A549 (cell line): Measurements from ENCODE around the gene NOSTRIN. TPM values are rescaled to one million over a fixed set of nuclear protein-coding genes. Genes with fewer than 3 reads are reported as not detected.

ENCODE experiments used
- ATAC-seq, 2 experiments: fragments of 200-7000 bp in 1 of 2; fragments of >200 bp in 1 of 2; cut with Nextera tagmentation in 1 of 2; cut with Tn5 transposase in 1 of 2; 3 replicates each; pipeline versions ENCODE4 v1.8.0 to v1.9.1; 2018 to 2020; ENCODE audit warnings: mild to moderate bottlenecking in 1 of 2, moderate library complexity in 1 of 2
- CTCF ChIA-PET: fragments of 300-600 bp; sonication (Branson Sonifier 250); formaldehyde crosslinking; extraction: SDS; loops from one replicate; lab custom pipeline; 2021; ENCODE audit warnings: antibody characterized with exemption, inconsistent platforms; lab: Yijun Ruan, JAX
- POLR2A ChIA-PET: fragments of 350-600 bp; formaldehyde crosslinking; extraction: SDS; loops from one replicate; lab custom pipeline; 2021; ENCODE audit warnings: antibody characterized with exemption, inconsistent platforms; lab: Yijun Ruan, JAX
- DNase-seq, 2 experiments: peaks; one replicate each; pipeline versions ENCODE4 v3.0.0 to v3.0.0-alpha.2; 2011 to 2016; ENCODE audit warnings: low read depth in 1 of 2, low spot score in 1 of 2
- FAIRE-seq: peaks from 2 replicates; lab custom pipeline; 2011; peaks lifted over from hg19 to GRCh38; lab: Jason Lieb, UNC
- H3K27ac ChIP-seq, 2 experiments: fragments of >200 bp; sonication (Bioruptor Twin); formaldehyde crosslinking; 3 replicates each; pipeline ENCODE4 v1.5.1; 2016 to 2017
- H3K4me1 ChIP-seq: fragments of >200 bp; sonication (Bioruptor Twin); formaldehyde crosslinking; 3 replicates; pipeline ENCODE4 v1.6.1; 2016
- H3K4me2 ChIP-seq: fragments of >200 bp; sonication (Bioruptor Twin); formaldehyde crosslinking; 3 replicates; pipeline ENCODE4 v1.6.1; 2016
- H3K4me3 ChIP-seq: fragments of >200 bp; sonication (Bioruptor Twin); formaldehyde crosslinking; 3 replicates; pipeline ENCODE4 v1.5.1; 2016
- H3K9me3 ChIP-seq: fragments of >200 bp; sonication (Bioruptor Twin); formaldehyde crosslinking; 3 replicates; pipeline ENCODE4 v1.6.1; 2016
- ATOH8 ChIP-seq: fragments of 250-450 bp; sonication (Bioruptor Pico); IDR thresholded peaks from 2 replicates; pipeline ENCODE4 v1.5.0; 2020; ENCODE audit warnings: low read depth, mild to moderate bottlenecking, moderate library complexity
- BCL3 ChIP-seq: fragments of >200 bp; sonication (Bioruptor Twin); formaldehyde crosslinking; IDR thresholded peaks from 3 replicates; pipeline ENCODE4 v1.6.1; 2016
- BHLHE40 ChIP-seq: IDR thresholded peaks from 2 replicates; pipeline ENCODE4 v1.6.1; 2012; ENCODE audit warnings: low read depth, low read length, inconsistent platforms
- CBX2 ChIP-seq: fragments of 200-600 bp; sonication (generic); IDR thresholded peaks from 2 replicates; pipeline ENCODE4 v1.6.1; 2016; ENCODE audit warnings: low read depth, mild to moderate bottlenecking, borderline replicate concordance
- CBX8 ChIP-seq: fragments of 200-600 bp; sonication (generic); IDR thresholded peaks from 2 replicates; pipeline ENCODE4 v1.6.1; 2016
- CHD4 ChIP-seq: fragments of 200-600 bp; sonication (generic); IDR thresholded peaks from 2 replicates; pipeline ENCODE4 v1.6.1; 2016; ENCODE audit warnings: antibody characterized with exemption, mild to moderate bottlenecking, borderline replicate concordance
- CTCF ChIP-seq: fragments of >200 bp; sonication (Bioruptor Twin); formaldehyde crosslinking; IDR thresholded peaks from 3 replicates; pipeline ENCODE4 v1.5.1; 2016
- EHF ChIP-seq: fragments of 250-450 bp; sonication (Bioruptor Pico); IDR thresholded peaks from 2 replicates; pipeline ENCODE4 v1.5.0; 2020; ENCODE audit warnings: mild to moderate bottlenecking
- FOSB ChIP-seq: fragments of 250-450 bp; sonication (Bioruptor Pico); IDR thresholded peaks from 2 replicates; pipeline ENCODE4 v1.5.0; 2020; ENCODE audit warnings: mild to moderate bottlenecking, moderate library complexity
- FOXS1 ChIP-seq: fragments of 250-450 bp; sonication (Bioruptor Pico); IDR thresholded peaks from 2 replicates; pipeline ENCODE4 v1.5.0; 2020; ENCODE audit warnings: mild to moderate bottlenecking, moderate library complexity
- HDAC2 ChIP-seq: fragments of 200-600 bp; sonication (generic); IDR thresholded peaks from 2 replicates; pipeline ENCODE4 v1.6.1; 2016
- HMGXB4 ChIP-seq: fragments of 250-450 bp; sonication (Bioruptor Pico); IDR thresholded peaks from 2 replicates; pipeline ENCODE4 v1.5.0; 2021; ENCODE audit warnings: mild to moderate bottlenecking, moderate library complexity, borderline replicate concordance
- KDM1A ChIP-seq: fragments of 200-600 bp; sonication (generic); IDR thresholded peaks from 2 replicates; pipeline ENCODE4 v1.6.1; 2016; ENCODE audit warnings: low read depth, mild to moderate bottlenecking
- MYC ChIP-seq: IDR thresholded peaks from 2 replicates; pipeline ENCODE4 v1.6.1; 2012; ENCODE audit warnings: mild to moderate bottlenecking, inconsistent platforms, low read length, improper control_type of control experiment, borderline replicate concordance
- NPAS2 ChIP-seq: fragments of 250-450 bp; sonication (Bioruptor Pico); IDR thresholded peaks from 2 replicates; pipeline ENCODE4 v1.8.0; 2022; ENCODE audit warnings: mild to moderate bottlenecking, moderate library complexity, borderline replicate concordance
- REST ChIP-seq: fragments of 200-600 bp; sonication (generic); IDR thresholded peaks from 2 replicates; pipeline ENCODE4 v1.6.1; 2016; ENCODE audit warnings: antibody characterized with exemption, mild to moderate bottlenecking, moderate library complexity
- RNF2 ChIP-seq: fragments of 200-600 bp; sonication (generic); IDR thresholded peaks from 2 replicates; pipeline ENCODE4 v1.6.1; 2016; ENCODE audit warnings: low read depth, mild to moderate bottlenecking, antibody characterized with exemption, moderate library complexity, borderline replicate concordance
- SMC3 ChIP-seq: fragments of >200 bp; sonication (Bioruptor Twin); formaldehyde crosslinking; IDR thresholded peaks from 3 replicates; pipeline ENCODE4 v1.6.1; 2018; ENCODE audit warnings: inconsistent platforms
- SREBF2 ChIP-seq: fragments of 450-650 bp; IDR thresholded peaks from 2 replicates; pipeline ENCODE4 v1.6.1; 2014; ENCODE audit warnings: mild to moderate bottlenecking, moderate library complexity
- USF2 ChIP-seq: fragments of 450-650 bp; IDR thresholded peaks from 2 replicates; pipeline ENCODE4 v1.6.1; 2014; ENCODE audit warnings: antibody characterized with exemption
- WGBS: methylation state at CpG from one replicate; pipeline ENCODE4 v1.1.6; 2017; ENCODE audit errors: missing lambda C conversion rate; 5-methylcytosine and 5-hydroxymethylcytosine counted together
- polyA plus RNA-seq, 4 experiments: library from polyadenylated mRNA; depleted of rRNA in 3 of 4; stranded (reverse); fragments of >200 nt; fragmentation: RNase III in 1 of 4; extraction: RNeasy Plus Mini Kit Qiagen cat#74134 plus additional on column Dnase treatment in 1 of 4; gene quantifications; 2 replicates in 3 of 4; 3 replicates in 1 of 4; pipeline ENCODE4 v1.2.3, GENCODE V29; 2011 to 2017

NOSTRIN gene
- polyA plus RNA-seq, 2 of the 4 experiments (the other 2 are of a cell fraction): 2.5 to 11.7 TPM

GRCh38 chr2:168794968-168795367 is 7.5 kb upstream of the NOSTRIN start:
- H3K27ac ChIP-seq: no peak overlapping the region
- ATAC-seq: no peak
- TF ChIP-seq MYC (no peak), HDAC2 (no peak), CBX2 (no peak), REST (no peak), SREBF2 (no peak), NPAS2 (CRISPR knock-in tag) (no peak), FOXS1 (CRISPR knock-in tag) (no peak), CBX8 (no peak), ATOH8 (CRISPR knock-in tag) (no peak), BHLHE40 (no peak), SMC3 (no peak), USF2 (no peak), FOSB (CRISPR knock-in tag) (no peak), CHD4 (no peak), HMGXB4 (no peak), CTCF (no peak), BCL3 (no peak), KDM1A (no peak), EHF (CRISPR knock-in tag) (no peak), RNF2 (no peak)

More at GRCh38 chr2:168794968-168795367, 7.5 kb upstream of the NOSTRIN start:
- H3K4me1 ChIP-seq: 0 out of 3 replicates have a peak, but pooled peaks cover 6% of the 10 kb centered on the region
- DNase-seq (no peak), FAIRE-seq (no peak)
- CTCF ChIA-PET: no interaction called here
- POLR2A ChIA-PET: no interaction called here
- H3K4me2 ChIP-seq: no peak overlapping the region
- H3K9me3 ChIP-seq: no peaks in the 10 kb centered on the region
- no peak overlapping the region for H3K4me3 ChIP-seq
- WGBS: 29% methylated on average over 1 of the region's 1 CpG
